ENCODE data around the gene UPK3BL2.
"Not testable (repeated sequence)": the region's sequence is repeated elsewhere in the genome, so short reads cannot be mapped to it uniquely, and the experiment has no call there.

UPK3BL2 gene

DNA sequence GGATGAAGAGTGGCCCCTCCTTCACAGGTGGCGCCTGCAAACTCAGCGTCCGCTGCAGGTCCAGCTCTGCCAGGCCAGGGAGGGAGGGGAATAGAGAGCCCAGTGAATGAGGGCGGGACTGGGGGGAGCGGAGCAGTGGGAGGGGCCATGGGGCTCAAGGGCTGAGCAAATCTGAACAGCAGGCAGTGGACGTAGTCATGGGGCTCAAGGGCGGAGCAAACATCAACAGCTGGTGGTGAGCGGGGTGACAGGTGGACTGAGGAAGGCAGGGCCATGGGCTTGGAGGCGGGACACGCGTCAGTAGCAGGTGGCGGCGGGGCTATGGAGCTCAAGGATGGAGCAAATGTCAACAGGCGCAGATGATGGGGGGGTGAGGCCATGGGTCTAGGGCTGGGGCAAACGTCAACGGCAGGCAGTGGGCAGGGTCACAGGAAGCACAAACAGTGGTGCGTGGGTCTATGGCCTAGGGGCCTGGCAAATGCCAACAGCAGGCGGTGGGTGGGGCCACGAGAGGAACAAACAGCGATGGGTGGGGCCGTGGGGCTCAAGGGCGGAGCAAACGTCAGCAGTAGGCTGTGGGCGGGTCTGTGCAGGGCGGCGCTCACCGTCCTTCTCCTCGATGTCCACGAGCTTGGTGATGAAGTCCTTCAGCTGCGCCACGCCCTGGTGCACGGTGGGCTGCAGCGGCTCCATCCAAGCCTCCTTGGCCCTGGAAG is 50.1 kb downstream of the UPK3BL2 start:
- not testable (repeated sequence) for DNase-seq

GRCh38 chr7:102490529-102491075 is 52.9 kb downstream of the UPK3BL2 start:
- DNase-seq = peak; percentile 83 to 86
